PC-9 (cell line): ENCODE data around the gene TMEM43. TPM values are rescaled to one million over a fixed set of nuclear protein-coding genes. Genes with fewer than 3 reads are reported as not detected.

Source experiments
- BruUV-seq: library from RNA; stranded (reverse); fragments of 400-500 nt; replicated peaks from 2 replicates; lab custom pipeline; 2021; lab: Mats Ljungman, UMichigan
- CTCF ChIA-PET: fragments of 300-600 bp; sonication (Branson Sonifier 250); formaldehyde crosslinking; loops from one replicate; lab custom pipeline; 2022; ENCODE audit warnings: antibody characterized with exemption; lab: Charles Lee
- POLR2A ChIA-PET: fragments of 300-600 bp; sonication (Branson Sonifier 250); formaldehyde crosslinking; loops from one replicate; lab custom pipeline; 2022; ENCODE audit warnings: antibody characterized with exemption; ENCODE audit not compliant: unreplicated experiment; lab: Charles Lee
- DNase-seq, 2 experiments: peaks; one replicate each; pipeline versions ENCODE4 v3.0.0 to v3.0.0-alpha.2; 2015 to 2022; ENCODE audit warnings: mixed read lengths in 1 of 2
- H2AFZ ChIP-seq: fragments of 200-600 bp; sonication (generic); 2 replicates; pipeline ENCODE4 v1.8.1; 2017; ENCODE audit warnings: antibody characterized with exemption
- H3F3A ChIP-seq: fragments of 200-600 bp; sonication (generic); 2 replicates; pipeline ENCODE4 v1.8.1; 2017; ENCODE audit warnings: antibody characterized with exemption, mild to moderate bottlenecking, low read depth; ENCODE audit not compliant: insufficient read depth
- H3K27ac ChIP-seq: fragments of 200-600 bp; sonication (generic); 2 replicates; pipeline ENCODE4 v1.6.1; 2016; ENCODE audit warnings: mixed run types
- H3K27me3 ChIP-seq: fragments of 200-600 bp; sonication (generic); 2 replicates; pipeline ENCODE4 v1.6.1; 2016; ENCODE audit warnings: low read depth, mixed run types; ENCODE audit not compliant: insufficient read depth
- H3K36me3 ChIP-seq: fragments of 200-600 bp; sonication (generic); 2 replicates; pipeline ENCODE4 v1.6.1; 2016; ENCODE audit warnings: low read depth, mixed run types
- H3K4me1 ChIP-seq: fragments of 200-600 bp; sonication (generic); replicated peaks from 2 replicates; pipeline ENCODE4 v1.6.1; 2016; ENCODE audit warnings: mixed run types; ENCODE audit not compliant: insufficient read depth
- H3K4me2 ChIP-seq: fragments of 200-600 bp; sonication (generic); 2 replicates; pipeline ENCODE4 v1.6.1; 2017; ENCODE audit warnings: mixed run types
- H3K4me3 ChIP-seq: fragments of 200-600 bp; sonication (generic); 2 replicates; pipeline ENCODE4 v1.6.1; 2016; ENCODE audit warnings: mixed run types
- H3K79me2 ChIP-seq: fragments of 200-600 bp; sonication (generic); 2 replicates; pipeline ENCODE4 v1.6.1; 2017; ENCODE audit warnings: low read depth, mixed run types
- H3K9me2 ChIP-seq: fragments of 200-600 bp; sonication (generic); 2 replicates; pipeline ENCODE4 v1.8.1; 2017; ENCODE audit warnings: mild to moderate bottlenecking; ENCODE audit not compliant: insufficient read depth
- H3K9me3 ChIP-seq: fragments of 200-600 bp; sonication (generic); 2 replicates; pipeline ENCODE4 v1.8.1; 2016; ENCODE audit warnings: low read depth; ENCODE audit not compliant: insufficient read depth
- H4K20me1 ChIP-seq: fragments of 200-600 bp; sonication (generic); 2 replicates; pipeline ENCODE4 v1.8.1; 2017; ENCODE audit not compliant: insufficient read depth
- EZH2 ChIP-seq: fragments of 200-600 bp; sonication (generic); IDR thresholded peaks from 2 replicates; pipeline ENCODE4 v1.8.0; 2017; ENCODE audit warnings: antibody characterized with exemption, low read depth
- intact Hi-C: fragments of 100-400 bp; cut with micrococcal nuclease; formaldehyde crosslinking; loops from one replicate; pipeline ENCODE4 v1.10.0; 2022; ENCODE audit not compliant: unreplicated experiment
- total RNA-seq: library from RNA; stranded (reverse); gene quantifications from 2 replicates; pipeline ENCODE4 v1.2.3, GENCODE V29; 2021
- TF ChIP-seq, protein P1 (sequence below): fragments of 200-600 bp; sonication (generic); conservative IDR thresholded peaks from 2 replicates; pipeline ENCODE4 v1.6.1; 2017; ENCODE audit warnings: mixed run types, antibody characterized with exemption, mild to moderate bottlenecking, moderate library complexity

TMEM43 gene
- total RNA-seq, 1 experiment from 2014 or later, result 64.7 TPM

DNA sequence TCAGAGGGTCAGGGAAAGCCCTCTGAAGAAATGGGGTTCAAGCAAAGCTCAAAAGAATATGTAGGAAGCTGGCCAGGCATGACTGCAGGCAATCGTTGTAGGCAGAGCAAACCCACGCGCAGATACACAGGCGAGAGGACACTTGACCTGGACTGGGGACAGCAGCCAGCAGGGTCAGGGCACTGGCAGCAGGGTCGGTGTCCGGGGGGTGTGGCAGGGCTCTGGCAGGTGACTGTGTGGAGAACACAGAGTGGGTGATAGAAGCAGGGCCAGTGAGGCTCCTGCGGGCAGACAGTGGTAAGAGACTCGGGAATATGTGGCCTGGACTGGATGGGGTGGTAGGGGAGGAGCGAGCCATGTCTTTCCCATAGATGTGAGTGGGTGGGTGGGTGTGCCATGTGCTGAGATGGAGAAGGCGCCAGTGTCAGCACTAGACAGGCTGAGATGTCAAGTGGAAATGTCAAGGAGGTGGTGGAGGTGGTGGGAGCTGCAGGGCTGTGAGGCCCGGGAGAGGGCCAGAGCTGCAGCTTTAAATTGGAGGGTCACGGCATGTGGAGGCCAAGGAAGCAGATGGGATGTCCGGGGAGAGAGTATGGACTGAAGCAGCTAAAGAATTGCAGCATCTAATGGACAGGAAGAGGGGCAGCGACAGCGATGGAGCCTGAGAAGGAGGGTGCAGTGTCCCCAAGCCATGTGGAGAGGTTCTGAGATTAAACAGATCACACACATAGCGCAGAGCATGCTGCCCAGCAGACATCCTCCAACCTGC is 13.4 kb downstream of the TMEM43 start:
- Histone ChIP-seq H3K9me3 (no peaks in the 10 kb centered on the region), H3F3A (peaks cover 31% of the 10 kb centered on the region), H2AFZ (no peak overlapping the region), H3K9me2 (no peaks in the 10 kb centered on the region), H3K27me3 (no peaks in the 10 kb centered on the region), H3K36me3 (peaks cover 20% of the 10 kb centered on the region), H3K4me2 (no peak overlapping the region), H4K20me1 (no peaks in the 10 kb centered on the region), H3K79me2 (no peaks in the 10 kb centered on the region), H3K27ac (no peak overlapping the region), H3K4me1 (peaks cover 27% of the 10 kb centered on the region), H3K4me3 (no peak overlapping the region)
- ChIA-PET CTCF (no interaction called here), POLR2A (no interaction called here)
- intact Hi-C loops, result no loop called here
- no peak for DNase-seq
- no peak for TF ChIP-seq EZH2
- TF ChIP-seq, protein P1, sequence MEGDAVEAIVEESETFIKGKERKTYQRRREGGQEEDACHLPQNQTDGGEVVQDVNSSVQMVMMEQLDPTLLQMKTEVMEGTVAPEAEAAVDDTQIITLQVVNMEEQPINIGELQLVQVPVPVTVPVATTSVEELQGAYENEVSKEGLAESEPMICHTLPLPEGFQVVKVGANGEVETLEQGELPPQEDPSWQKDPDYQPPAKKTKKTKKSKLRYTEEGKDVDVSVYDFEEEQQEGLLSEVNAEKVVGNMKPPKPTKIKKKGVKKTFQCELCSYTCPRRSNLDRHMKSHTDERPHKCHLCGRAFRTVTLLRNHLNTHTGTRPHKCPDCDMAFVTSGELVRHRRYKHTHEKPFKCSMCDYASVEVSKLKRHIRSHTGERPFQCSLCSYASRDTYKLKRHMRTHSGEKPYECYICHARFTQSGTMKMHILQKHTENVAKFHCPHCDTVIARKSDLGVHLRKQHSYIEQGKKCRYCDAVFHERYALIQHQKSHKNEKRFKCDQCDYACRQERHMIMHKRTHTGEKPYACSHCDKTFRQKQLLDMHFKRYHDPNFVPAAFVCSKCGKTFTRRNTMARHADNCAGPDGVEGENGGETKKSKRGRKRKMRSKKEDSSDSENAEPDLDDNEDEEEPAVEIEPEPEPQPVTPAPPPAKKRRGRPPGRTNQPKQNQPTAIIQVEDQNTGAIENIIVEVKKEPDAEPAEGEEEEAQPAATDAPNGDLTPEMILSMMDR, result no peak
- no TSS peak for BruUV-seq

DNA sequence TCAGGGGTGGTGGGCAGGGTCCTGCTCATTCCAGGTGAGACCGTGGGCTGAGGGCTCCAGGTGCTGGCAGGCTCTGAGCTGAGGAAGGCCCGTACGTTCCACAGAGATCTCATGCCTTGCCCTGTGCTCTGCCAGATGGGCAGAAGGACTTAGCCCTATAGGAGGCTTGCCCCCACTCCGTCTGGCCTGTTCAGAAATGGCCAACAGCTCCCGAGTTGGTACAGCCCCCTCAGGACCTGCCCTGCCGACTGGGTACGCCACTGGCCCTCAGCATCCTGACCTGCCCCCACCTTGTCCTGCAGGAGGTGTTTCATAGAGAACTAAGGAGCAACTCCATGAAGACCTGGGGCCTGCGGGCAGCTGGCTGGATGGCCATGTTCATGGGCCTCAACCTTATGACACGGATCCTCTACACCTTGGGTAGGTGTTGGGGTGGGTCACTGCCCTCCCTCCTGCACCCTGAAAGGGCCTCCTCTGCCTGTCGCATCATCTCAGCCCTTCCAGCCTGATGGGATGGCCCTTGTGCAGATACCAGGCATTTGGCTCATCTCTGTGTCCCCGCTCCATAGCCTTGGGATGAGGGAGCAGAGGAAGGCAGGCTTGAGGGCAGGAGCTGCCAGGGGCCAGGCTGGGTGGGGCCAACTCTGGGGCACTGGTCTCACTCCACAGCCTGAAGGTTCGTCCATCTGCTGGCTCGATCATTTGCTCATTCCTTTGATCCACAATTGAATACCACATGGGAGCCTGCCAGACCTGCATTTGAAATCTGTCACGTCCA is 14.2 kb downstream of the TMEM43 start:
- no peak for TF ChIP-seq EZH2
- TF ChIP-seq, protein P1, result no peak
- H3F3A ChIP-seq, result peaks cover 39% of the 10 kb centered on the region
- H3K9me3 ChIP-seq, result no peaks in the 10 kb centered on the region
- no peaks in the 10 kb centered on the region for H3K79me2 ChIP-seq
- peaks cover 21% of the 10 kb centered on the region for H3K36me3 ChIP-seq
- CTCF ChIA-PET, result no interaction called here
- intact Hi-C loops, result no loop called here
- H3K4me1 ChIP-seq, result peaks cover 35% of the 10 kb centered on the region
- H3K27me3 ChIP-seq, result no peaks in the 10 kb centered on the region
- H3K9me2 ChIP-seq, result no peaks in the 10 kb centered on the region
- no peak for DNase-seq
- no TSS peak for BruUV-seq
- POLR2A ChIA-PET, result no interaction called here
- H3K4me2 ChIP-seq, result no peak overlapping the region
- H4K20me1 ChIP-seq, result no peaks in the 10 kb centered on the region
- H3K27ac ChIP-seq, result no peak overlapping the region
- no peak overlapping the region for H2AFZ ChIP-seq
- no peak overlapping the region for H3K4me3 ChIP-seq

DNA sequence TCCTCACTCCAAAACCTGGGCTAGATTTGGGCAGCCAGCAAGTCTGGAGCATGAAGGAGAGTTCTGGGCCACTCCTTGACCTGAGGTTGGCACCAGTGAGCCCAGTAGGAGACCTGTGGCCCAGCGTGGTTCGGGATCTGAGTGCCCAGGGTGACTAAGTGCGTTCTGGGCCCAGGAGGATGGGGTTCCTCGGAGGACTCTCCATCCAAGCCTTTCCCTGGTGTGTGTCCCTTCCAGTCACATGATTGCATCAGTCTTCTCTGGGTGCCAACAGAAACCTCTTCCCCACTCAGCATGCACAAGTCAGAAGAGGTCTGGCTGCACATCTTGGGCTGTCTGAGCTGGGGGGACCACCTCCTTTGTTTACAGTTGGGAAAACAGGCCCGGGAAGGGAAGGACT is 14.9 kb downstream of the TMEM43 start:
- Histone ChIP-seq H3F3A (peaks cover 44% of the 10 kb centered on the region), H3K9me2 (no peaks in the 10 kb centered on the region), H2AFZ (no peak overlapping the region), H3K4me1 (peaks cover 40% of the 10 kb centered on the region), H3K9me3 (no peaks in the 10 kb centered on the region), H3K79me2 (no peaks in the 10 kb centered on the region), H4K20me1 (no peaks in the 10 kb centered on the region), H3K27me3 (no peaks in the 10 kb centered on the region), H3K27ac (no peak overlapping the region), H3K36me3 (peaks cover 21% of the 10 kb centered on the region), H3K4me3 (no peak overlapping the region), H3K4me2 (no peak overlapping the region)
- BruUV-seq, result no TSS peak
- CTCF ChIA-PET, result no interaction called here
- intact Hi-C loops, result no loop called here
- POLR2A ChIA-PET, result no interaction called here
- DNase-seq, result no peak
- TF ChIP-seq EZH2, result no peak
- TF ChIP-seq, protein P1, result no peak
